HG02943 (cell line): ENCODE results near the gene SPTBN5.

Source experiments
- ATAC-seq: cut with Tn5 transposase; IDR thresholded peaks from one replicate; pipeline ENCODE4 v1.9.1; 2021; ENCODE audit warnings: mild to moderate bottlenecking, low read depth, moderate library complexity; ENCODE audit not compliant: unreplicated experiment

Gene SPTBN5

DNA sequence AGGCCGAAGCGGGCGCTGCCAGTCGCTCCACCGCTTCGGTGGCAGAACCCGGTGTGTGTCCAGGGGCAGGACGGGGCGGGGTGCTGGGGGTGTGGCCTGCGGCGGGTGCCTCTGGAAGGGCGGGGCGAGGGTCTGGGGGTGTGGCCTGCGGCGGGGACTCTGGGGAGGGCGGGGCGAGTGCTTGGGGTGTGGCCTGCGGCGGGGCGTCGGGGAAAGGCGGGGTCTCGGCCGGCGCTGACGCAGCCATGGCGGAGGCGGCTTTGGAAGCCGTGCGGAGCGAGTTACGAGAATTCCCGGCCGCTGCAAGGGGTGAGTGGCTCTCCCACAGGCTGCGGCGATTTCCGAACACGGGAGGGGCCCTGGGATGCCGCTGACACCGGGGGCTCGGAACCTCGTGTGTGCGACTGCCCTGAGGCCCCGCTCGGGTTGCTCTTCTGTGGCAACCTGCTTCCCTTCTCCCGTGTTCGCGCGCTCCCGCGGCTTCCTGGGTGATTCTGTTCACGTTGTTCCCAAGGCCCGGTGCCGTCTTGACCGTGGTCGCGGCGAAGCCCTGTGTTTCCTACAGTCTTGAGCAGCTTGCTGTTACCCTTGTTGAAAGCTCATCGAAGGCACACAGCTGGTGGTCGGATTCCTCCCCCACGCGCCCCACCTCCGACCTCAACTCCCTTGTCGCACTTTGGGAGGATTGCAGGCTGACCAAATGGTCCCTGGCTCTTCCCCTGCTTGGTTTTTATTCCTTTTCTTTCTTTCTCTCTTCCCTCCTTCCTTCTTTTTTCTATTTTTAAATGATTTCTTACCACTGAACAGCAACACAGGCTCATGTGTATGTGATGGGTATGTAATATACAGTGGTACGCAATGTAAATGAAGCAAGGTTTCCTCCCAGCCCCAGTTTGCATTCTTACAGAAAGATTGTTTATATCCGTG lies 65.7 kb downstream of the SPTBN5 start, which contains the start of gene JMJD7:
TSS of gene JMJD7 (plus strand) at position 213 of the 927 bp plus-strand sequence. CDS start at position 246, 33 bp downstream.
- ATAC-seq: no peak

DNA sequence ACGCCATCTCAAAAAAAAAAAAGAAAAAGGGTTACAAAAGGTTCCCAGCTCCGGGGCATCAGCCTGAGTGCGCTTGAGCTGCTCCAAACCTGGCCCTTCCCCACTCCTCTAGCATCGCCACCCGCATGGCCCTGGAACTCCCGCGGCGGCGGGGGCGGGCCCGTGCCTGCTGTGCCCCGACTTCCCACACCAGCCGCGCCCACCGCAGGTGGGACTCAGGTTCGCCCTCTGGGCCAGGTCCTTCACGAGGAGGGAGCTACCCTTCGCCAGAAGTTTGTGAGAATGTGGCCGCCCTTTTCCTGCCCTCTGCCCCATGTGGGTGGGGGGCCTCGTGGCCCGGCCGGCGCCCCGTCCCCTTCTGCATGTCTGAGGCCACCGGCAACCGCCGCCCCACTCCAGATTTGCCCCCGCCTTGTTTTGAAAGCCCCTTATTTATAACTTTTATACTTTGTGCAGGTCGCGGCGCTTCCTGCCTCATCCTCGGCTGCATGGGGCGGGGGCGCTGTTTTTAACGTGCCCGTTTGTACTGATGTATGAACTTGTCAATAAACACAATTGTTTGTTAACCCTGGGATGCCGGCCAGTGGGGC lies 66.5 kb downstream of the SPTBN5 start:
- no peak for ATAC-seq

DNA sequence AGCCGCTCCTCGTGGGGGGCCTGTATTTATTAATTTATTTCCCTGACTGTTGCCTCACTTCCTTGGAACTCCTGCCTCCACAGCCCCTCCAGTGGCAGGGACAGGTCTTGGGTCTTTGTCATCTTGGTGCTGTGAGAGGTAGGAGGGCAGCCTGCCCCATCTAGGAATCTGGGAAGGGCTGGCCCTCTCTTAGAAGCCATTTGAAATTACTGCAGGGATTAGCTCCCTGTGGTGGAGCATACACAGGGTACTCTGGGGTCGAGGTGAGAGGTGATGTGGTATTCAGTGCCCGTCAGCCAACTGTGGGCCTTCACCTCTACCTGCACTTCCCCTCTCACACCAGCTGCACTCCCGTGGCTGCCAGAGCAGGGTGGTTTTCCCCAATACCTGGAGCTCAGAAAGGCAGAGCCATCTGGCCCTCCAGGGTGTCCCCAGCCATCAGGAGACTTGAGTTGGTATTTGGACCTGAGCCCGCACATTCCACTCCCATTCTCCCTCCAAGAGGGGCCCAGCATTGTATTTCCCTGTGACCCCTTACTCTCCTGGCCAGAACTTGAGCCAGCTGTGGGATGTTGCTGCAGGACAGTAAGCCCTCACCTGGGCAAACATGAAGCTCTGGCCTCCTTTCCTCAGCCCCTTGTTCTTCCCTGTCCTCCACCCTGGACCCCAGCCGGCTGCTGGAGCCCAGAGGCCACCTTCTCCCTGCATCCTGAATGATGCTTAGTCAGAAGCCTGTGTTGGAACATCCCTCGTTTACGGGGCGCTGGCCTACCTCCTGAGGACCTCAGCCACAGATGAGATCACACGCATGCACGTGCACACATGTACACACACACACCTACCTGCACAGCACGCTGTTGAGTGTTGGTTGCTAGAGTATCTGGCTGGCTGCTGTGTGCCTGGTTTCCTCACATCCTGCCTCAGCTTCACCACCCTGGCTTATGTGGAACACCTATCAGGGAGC lies 68.0 kb downstream of the SPTBN5 start:
- ATAC-seq: no peak

DNA sequence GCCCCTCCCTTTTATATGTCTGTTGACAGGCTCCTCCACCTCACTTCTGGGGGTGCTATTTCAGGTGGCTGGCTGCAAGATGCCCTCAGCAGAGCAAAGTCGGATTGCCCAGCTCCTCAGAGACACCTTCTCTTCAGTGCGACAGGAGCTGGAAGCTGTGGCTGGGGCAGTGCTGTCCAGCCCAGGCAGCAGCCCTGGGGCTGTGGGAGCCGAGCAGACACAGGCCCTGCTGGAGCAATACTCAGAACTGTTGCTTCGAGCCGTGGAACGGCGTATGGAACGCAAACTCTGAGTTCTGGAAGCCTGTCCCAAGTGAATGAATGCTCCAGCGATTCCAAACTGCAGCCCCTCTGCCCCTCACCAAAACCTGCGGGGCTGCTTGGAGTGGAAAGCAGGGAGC lies 68.7 kb downstream of the SPTBN5 start:
- no peak for ATAC-seq

DNA sequence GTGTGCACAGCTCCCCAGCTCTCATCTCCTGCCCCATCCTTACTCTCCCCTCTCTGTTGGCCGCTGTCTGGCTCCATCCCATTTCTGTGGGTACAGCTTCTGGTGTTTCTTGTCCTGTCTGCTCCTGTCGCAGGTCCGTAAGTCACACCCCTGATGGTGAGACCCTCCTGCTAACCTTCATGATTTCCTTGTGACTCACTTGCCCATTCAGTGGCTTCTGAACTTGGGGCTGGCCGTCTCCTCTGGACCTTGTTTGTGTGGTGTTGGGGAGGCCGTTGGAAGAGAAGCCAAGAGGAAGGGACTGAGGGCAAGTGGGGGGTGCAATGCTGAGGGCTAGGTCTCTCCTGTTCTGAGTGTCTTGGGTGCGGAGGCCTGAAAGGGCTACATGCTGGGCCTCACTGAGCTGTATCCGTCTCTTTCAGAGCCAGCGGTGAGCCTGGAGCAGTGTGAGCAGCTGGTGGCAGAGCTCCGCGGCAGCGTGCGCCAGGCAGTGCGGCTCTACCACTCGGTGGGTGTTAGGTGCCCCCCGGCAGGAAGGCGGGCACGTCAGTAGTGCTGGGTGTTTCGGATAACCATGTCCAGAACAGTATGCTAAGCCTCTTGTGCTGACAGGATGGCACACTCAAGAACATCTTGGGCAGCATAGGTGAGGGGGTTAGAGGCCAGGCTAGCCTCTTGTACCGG lies 69.6 kb downstream of the SPTBN5 start:
- ATAC-seq: no peak

DNA sequence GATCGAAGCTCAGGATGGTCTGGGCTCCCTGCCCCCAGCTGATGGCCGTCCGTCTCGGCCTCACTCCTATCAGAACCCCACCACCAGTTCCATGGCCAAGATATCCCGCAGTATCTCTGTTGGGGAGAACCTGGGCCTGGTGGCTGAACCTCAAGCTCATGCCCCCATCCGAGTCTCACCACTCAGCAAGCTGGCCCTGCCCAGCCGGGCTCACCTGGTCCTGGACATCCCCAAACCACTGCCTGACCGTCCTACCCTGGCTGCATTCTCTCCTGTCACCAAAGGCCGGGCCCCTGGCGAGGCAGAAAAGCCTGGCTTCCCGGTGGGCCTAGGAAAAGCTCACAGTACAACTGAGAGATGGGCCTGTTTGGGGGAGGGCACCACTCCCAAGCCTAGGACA lies 70.4 kb downstream of the SPTBN5 start:
- ATAC-seq: no peak

DNA sequence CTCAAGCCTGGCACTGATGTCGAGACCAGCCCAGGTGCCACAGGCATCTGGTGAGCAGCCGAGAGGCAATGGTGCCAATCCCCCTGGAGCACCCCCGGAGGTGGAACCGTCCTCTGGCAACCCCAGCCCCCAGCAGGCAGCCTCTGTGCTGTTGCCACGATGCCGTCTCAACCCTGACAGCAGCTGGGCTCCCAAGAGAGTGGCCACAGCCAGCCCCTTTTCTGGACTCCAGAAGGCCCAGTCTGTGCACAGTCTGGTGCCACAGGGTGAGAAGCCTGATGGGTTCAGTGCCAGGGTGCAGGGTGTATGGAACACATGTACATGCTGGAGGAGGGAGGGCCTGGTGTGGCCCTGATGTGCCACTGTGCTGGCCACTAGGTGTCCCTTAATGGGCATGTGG lies 70.9 kb downstream of the SPTBN5 start:
- ATAC-seq: no peak

DNA sequence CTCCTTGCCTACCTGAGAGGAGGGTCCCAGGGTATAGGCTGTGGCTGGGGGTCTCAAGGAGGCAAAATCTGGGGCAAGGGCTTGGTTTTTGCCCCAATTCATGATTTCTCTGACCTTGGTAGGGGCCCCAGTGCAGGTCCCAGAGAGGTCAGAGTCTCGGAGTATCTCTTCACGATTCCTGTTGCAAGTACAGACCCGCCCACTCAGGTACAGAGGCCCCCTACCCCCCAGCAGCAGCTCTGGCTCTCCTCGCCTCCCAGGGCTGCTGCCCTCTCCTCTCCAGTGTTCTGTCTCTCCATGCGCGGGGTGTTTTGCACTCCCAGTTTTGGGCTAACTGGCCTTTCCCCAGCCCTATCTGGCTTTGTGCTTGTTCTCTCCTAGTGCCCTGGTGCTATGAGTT lies 71.4 kb downstream of the SPTBN5 start:
- ATAC-seq: no peak

DNA sequence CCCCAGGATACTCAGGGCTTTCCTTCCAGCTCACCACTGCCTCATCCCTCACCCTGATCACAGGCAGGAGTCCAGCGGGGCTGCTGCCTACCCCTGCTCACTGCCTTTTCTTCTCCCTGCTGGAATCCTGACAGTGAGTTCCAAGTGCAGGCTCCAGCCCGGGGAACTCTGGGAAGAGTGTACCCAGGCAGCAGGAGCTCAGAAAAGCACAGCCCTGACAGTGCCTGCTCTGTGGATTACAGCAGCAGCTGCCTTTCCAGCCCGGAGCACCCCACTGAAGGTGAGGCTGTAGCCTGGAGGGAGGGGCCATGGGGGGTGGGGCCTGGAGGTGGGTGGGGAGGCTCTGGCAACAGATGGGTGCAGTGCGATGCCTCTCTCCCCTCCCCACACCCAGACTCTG lies 72.0 kb downstream of the SPTBN5 start:
- ATAC-seq: no peak

DNA sequence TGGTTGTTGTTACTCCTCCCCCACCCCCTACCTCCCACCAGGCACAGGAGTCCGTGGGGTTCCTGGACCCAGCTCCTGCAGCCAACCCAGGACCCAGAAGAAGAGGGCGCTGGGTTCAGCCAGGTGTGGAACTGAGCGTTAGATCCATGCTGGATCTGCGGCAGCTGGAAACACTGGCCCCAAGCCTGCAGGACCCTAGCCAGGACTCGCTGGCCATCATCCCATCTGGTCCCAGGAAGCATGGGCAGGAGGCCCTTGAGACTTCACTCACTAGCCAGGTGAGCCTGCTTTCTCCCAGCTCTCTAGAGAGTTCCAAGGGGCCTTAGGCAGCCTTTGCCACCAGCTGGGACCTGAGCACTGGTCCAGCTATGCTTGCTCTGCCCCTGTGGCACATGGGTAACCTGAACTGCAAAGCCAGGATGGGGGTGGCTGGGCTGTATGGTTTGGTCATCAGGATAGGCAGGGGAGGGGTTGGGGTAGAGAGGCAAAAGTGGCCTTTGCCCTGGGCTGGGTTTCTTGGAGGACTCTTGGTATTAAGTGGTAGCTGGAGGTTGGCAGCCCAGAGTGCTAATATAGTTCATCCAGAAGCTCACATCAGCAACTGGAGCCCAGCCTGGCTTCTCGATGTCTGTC lies 72.9 kb downstream of the SPTBN5 start:
- ATAC-seq: no peak

DNA sequence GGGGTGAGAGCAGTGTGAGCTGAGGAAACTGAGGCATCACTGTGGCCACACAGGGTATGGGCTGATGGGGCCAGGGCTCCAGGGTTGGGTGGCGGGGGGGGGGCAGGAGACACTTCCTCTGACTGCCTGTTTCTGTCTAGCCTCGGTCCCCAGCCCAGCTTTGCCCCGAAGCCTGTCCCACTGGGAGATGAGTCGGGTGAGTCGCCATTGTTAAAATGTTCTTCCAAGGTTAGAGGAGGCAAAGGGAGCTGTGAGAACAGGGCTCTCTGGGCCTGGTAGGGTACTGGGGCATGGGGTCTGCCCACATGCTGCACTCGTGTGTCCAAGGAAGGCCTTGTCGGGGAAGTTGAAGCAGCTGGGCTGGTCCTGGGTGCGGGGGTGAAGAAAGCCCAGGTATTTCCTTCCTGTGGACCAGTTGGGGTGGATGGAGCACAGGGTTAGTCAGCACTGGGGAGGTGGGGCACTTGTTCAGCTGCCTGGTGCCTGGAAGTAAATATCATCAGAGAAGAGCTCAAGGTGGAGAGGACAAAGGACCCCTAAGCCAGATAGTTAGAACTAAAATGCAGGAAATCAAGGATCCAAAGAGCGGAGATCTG lies 74.3 kb downstream of the SPTBN5 start:
- no peak for ATAC-seq

DNA sequence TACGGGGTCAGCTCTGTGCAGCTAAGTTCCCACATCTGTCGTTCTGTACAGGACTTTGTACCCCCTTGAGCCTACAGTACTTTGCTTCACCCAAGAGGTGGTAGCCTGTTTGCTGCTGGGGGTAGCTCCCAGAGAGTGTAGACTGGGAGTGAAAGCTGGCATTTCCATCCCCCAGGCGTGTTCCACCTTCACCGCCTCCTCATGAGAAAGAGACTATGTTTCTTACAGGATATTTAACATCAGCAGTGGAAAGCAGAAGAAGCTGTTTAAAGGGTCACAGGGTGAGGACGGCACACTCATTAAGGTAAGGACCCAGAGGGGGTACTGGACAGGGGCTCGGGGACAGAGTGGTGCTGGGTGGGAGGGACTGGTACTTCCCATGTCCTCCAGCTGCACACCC lies 76.1 kb downstream of the SPTBN5 start:
- no peak for ATAC-seq

DNA sequence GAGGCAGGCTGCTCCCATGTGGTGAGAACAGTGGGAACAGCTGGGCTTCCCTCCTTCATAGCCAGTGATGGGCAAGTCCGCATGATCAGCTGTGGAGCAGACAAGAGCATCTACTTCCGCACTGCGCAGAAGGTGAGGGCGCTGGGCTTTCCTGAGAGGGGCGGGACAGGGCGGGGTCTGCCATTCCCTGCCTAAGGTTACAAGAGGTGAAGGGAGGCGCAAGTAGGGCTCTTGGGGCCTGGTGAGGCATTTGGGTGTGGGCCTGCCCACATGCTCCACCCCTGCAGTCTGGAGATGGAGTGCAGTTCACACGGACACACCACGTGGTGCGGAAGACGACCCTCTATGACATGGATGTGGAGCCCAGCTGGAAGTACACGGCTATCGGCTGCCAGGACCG lies 76.5 kb downstream of the SPTBN5 start:
- no peak for ATAC-seq

DNA sequence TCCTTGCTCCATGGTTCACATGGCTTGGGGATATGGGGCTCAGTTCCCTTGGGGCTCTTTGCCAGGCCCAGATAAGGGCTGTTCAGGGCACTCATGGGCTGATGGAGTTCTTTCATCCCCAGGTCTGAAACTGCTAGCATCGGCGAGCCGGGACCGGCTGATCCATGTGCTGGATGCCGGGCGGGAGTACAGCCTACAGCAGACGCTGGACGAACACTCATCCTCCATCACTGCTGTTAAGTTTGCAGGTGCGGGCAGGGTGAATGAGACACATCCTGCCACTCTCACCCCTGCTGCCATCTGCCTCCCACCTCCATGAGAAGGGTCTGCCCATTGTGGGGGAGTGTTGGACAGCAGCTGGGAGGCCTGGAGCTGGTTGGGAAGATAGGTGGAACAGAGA lies 77.1 kb downstream of the SPTBN5 start:
- ATAC-seq: no peak

DNA sequence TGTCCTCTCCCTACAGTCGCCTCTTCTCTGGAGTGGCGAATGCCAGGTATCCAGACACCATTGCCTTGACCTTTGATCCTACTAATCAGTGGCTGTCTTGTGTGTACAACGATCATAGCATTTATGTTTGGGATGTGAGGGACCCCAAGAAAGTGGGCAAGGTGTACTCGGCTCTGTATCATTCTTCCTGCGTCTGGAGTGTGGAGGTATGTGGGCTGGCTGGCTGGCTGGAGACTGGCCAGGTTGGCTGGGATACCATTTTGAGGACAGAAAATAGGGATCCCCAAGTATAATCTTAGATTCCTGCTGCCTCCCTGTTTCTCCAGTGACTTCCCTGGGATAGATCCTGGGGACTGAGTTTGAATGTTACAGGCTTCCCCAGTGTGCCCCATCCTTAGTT lies 79.3 kb downstream of the SPTBN5 start:
- no peak for ATAC-seq

DNA sequence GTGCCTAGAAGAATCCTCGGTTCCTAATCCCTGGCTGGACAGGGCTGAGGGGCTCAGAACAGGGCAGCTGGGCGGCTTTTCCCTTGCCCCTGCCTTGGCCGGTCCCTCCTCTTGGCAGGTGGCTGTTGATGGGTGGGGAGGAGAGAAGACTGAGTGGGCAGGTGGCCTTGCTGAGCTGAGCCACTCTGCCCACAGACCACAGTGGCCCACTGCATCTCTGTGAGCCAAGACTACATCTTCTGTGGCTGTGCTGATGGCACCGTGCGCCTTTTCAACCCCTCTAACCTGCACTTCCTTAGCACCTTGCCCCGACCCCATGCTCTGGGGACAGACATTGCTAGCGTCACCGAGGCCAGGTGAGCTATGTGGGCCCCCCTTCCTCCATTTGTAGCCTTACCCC lies 80.4 kb downstream of the SPTBN5 start:
- no peak for ATAC-seq

DNA sequence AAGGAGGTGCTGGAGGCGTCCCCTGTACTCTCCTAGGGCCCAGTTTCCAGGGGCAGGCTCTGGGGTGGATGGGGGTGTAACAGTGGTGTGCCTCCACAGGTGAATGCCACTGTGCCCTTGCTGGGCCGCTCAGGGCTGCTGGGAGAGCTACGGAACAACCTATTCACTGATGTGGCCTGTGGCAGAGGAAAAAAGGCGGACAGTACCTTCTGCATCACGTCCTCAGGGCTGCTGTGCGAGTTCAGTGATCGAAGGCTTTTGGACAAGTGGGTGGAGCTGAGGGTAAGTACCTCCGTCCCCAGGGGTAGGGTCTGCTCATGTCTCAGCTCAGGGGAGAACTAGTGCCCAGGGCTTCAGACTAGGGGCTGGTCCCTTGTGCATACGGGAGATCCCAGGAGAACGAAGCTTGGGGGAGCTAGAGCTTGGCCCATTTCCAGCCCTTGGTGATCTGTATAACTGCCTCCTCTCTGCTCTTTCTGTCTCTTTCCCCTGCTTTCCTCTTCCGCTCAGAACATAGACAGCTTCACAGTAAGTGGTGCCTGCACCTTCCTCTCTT lies 81.0 kb downstream of the SPTBN5 start:
- no peak for ATAC-seq

DNA sequence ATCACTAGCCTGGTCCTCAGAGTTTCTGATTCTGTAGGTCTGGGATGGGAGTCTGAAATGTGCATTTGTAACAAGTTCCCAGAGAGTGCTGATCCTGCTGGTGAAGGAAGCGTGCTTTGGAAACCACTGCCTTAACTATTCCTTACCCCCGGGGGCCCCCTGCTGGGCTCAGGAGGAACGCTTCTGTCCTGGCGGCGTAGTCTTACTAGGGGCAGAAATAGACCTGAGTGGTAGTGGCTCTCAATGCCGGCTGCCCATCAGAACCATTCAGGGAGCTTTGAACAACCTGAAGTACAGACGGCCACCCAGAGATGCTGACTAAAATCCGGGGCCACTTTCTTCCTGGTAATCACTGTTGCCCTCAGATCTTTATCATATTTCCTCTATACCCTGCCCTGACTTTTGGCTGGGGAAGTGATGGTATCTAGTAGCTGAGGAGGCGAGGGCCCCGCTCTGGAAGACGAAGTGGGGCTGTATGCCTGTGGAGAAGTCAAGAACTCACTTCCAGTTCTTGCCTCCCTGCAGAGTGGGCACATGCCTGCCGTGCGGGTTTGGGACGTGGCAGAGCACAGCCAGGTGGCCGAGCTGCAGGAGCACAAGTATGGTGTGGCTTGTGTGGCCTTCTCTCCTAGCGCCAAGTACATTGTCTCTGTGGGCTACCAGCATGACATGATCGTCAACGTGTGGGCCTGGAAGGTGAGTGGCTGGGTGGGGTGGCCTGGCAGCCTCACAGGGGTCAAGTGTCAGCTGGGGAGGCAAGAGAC lies 82.2 kb downstream of the SPTBN5 start:
- no peak for ATAC-seq
